ENCODE results near the gene SMARCA4. TPM values are rescaled to one million over a fixed set of nuclear protein-coding genes. Genes with fewer than 3 reads are reported as not detected.

SMARCA4 gene
- total RNA-seq, 1 experiment from 2014 or later: 261 TPM

GRCh38 chr19:10935371-10936059 lies 25.3 kb upstream of the SMARCA4 start:
- H3K79me2 ChIP-seq (ENCODE audit: insufficient read depth, low read length): no peaks in the 10 kb centered on the region

More at GRCh38 chr19:10935371-10936059, 25.3 kb upstream of the SMARCA4 start:
- Histone ChIP-seq H4K5ac (ENCODE audit: insufficient read length, low read depth, low read length) (no peak overlapping the region), H3K9me3 (ENCODE audit: control insufficient read depth, low read depth, low read length) (no peaks in the 10 kb centered on the region), H3K9ac (ENCODE audit: extremely low read depth, insufficient read length, low read length) (no peak overlapping the region), H3K27ac (ENCODE audit: insufficient read length, low read depth, low read length) (no peak overlapping the region), H2BK15ac (ENCODE audit: low read depth, low read length) (no peak overlapping the region), H3K27me3 (ENCODE audit: insufficient read depth, low read length) (no peaks in the 10 kb centered on the region), H2AFZ (ENCODE audit: low read length) (no peak overlapping the region), H3T11ph (ENCODE audit: low read length) (no peak overlapping the region), H3K4me2 (ENCODE audit: insufficient read depth, insufficient read length, low read length) (no peak overlapping the region), H4K91ac (ENCODE audit: insufficient read length, low read depth, low read length) (no peak overlapping the region), H3K79me1 (ENCODE audit: insufficient read depth, low read depth, low read length, poor library complexity, severe bottlenecking) (no peaks in the 10 kb centered on the region), H3K56ac (ENCODE audit: insufficient read length, low read depth, low read length) (no peak overlapping the region), H2AK5ac (ENCODE audit: insufficient read length, low read length) (no peak overlapping the region), H3K18ac (ENCODE audit: insufficient read length, low read depth, low read length) (no peak overlapping the region), H2BK20ac (ENCODE audit: low read depth, low read length, poor library complexity, severe bottlenecking) (no peak overlapping the region), H3K14ac (ENCODE audit: insufficient read depth, low read length) (no peak overlapping the region), H3K4ac (ENCODE audit: low read depth, low read length) (no peak overlapping the region), H4K20me1 (ENCODE audit: control insufficient read depth, insufficient read depth, insufficient read length) (no peaks in the 10 kb centered on the region), H2BK120ac (ENCODE audit: low read depth, low read length, poor library complexity, severe bottlenecking) (no peak overlapping the region), H3K23me2 (ENCODE audit: insufficient read length, low read depth, low read length, poor library complexity, severe bottlenecking) (no peaks in the 10 kb centered on the region), H4K8ac (replicated peaks; ENCODE audit: insufficient read length, low read depth, low read length) (no peak overlapping the region), H2BK12ac (ENCODE audit: insufficient read length, low read depth, low read length) (no peak overlapping the region), H3K23ac (ENCODE audit: insufficient read length, low read depth, low read length) (no peak overlapping the region), H3K4me1 (ENCODE audit: insufficient read depth, low read length) (no peaks in the 10 kb centered on the region; the same call in 1 of the 2 replicates), H2BK5ac (ENCODE audit: insufficient read length, low read length) (no peak overlapping the region)
- H3K4me1 Mint-ChIP-seq: peaks cover 3 to 4% of the 10 kb centered on the region in 2 experiments; a peak in 2 of 4 replicates
- H3K36me3 Mint-ChIP-seq (ENCODE audit: insufficient read depth in 1 of 3, low read depth in 3 of 3): peaks cover 0 to 10% (median 8%) of the 10 kb centered on the region in 3 experiments; a peak in 4 of 7 replicates
- H3K4me3 Mint-ChIP-seq: peak overlapping the region in 1 of 2 experiments; percentile 60; a peak in 2 of 5 replicates
- no peak for DNase-seq
- no peak for TF ChIP-seq CTCF (conservative IDR thresholded peaks at IDR 0.05)
- no peaks in the 10 kb centered on the region for H3K27me3 Mint-ChIP-seq (ENCODE audit: low read depth)
- no peaks in the 10 kb centered on the region for H3K9me3 Mint-ChIP-seq
- peak overlapping the region in 2 of 3 experiments; percentile 41 to 61; a peak in 4 of 7 replicates for H3K27ac Mint-ChIP-seq
- no CpG with 5 or more reads among the region's 9 CpGs for WGBS (ENCODE audit: extremely low coverage, insufficient read length, low lambda C conversion rate)
